HG02852 (cell line): ENCODE results near the gene TGIF1.
"Not testable (repeated sequence)": the region's sequence is repeated elsewhere in the genome, so short reads cannot be mapped to it uniquely, and the experiment has no call there.

Experiments
- ATAC-seq: cut with Tn5 transposase; IDR thresholded peaks from one replicate; pipeline ENCODE4 v1.9.1; 2021; ENCODE audit warnings: mild to moderate bottlenecking, moderate library complexity; ENCODE audit not compliant: unreplicated experiment

Gene TGIF1

GRCh38 chr18:3455090-3455635, 5.2 kb downstream of the TGIF1 start:
- ATAC-seq = no peak

GRCh38 chr18:3455907-3456685, 6.1 kb downstream of the TGIF1 start:
- no peak for ATAC-seq

DNA sequence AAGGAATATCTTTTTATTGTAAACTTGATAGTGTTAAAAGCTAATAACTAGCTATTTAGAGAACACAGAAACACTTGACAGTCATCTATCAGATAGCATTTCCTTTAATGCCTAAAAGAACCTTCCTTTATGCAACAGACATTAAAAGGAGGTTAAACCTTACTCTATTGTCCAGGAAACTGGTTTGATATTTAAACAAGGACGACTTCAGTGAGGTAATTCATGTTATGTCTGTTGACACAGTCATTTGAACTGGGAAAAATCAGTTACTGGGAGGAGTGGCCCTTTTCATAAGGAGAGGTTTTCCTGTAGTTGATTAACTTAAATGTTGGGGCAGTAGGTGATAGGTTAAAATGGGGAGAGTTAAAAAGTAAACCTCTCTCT, 6.7 kb downstream of the TGIF1 start:
- ATAC-seq = no peak

DNA sequence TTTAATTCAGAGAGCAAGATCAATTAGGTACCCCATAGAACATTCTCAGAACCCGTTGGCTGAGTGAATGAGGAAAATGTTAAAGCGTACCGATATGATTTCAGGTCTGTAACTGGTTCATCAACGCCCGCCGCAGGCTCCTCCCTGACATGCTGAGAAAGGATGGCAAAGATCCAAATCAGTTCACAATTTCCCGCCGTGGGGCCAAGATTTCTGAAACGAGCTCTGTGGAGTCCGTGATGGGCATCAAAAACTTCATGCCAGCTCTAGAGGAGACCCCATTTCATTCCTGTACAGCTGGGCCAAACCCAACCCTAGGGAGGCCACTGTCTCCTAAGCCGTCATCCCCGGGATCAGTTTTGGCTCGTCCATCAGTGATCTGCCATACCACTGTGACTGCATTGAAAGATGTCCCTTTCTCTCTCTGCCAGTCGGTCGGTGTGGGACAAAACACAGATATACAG, 7.3 kb downstream of the TGIF1 start:
- no peak for ATAC-seq

GRCh38 chr18:3458378-3458777, 8.4 kb downstream of the TGIF1 start:
- no peak for ATAC-seq

DNA sequence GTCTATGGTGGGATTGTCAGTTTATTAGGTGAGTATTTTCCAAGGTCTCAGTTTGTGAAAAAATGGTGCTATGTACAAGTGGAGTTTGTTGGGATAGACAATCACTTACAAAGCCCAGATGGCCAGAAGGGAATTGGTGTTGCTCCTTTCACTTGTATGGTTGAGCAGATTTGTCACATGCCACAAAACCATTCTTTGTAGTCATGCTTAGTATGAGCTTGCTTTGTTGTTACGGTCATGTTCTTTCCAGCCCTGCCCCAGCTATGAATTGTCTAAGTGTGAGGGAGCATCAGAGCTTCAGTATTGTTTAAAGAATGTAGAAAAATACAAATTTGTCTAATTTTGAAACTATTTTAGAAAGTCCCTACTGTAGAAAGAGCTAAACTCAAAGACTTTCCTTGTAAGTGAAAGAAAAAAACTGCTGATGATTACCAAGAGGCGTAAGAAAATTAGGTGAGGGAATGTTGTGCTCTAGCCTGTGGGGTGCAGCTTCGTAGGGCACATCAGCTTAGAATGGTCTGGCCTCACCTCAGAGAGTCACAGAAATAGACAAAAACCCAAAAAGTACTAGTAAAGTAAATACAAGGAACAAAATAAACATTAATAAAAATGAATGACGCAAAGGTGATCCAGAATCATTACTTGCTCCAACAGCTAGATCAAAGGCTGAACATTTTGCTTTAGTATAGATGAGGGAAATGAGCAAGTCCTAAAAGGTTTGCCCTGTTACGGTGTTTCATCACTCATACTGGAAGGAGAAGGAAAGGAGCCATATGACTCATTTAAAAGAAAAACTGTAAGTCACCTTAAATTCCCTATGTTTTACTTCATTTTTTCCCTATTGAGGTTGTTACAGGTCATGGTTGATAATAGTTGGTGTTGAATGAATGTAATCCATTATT, 9.2 kb downstream of the TGIF1 start:
- ATAC-seq = peak; percentile 50

- ATAC-seq = no peak
Measured at GRCh38 chr18:3460823-3461398, 10.9 kb downstream of the TGIF1 start.

GRCh38 chr18:3461704-3462103, 11.7 kb downstream of the TGIF1 start:
- ATAC-seq = no peak

GRCh38 chr18:3463051-3463450, 13.1 kb downstream of the TGIF1 start:
- no peak for ATAC-seq

DNA sequence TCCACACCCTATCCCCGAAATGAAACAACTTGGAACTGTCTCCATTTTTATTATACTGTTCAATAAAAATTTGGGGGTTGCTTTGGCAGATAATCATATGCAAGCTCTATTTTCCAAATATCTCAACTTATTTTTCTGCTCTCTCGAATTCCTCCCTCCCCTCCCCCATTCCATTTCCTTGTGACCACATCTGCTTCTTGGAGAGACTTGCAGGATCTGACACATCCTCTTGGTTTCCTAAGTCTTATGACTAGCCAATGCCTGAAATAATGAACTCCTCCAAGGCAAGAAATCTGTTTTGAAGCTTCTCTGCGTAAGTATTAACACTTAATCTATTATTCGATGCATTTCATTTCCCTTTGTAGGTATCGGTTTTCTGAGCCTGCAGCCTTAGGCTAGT, 16.1 kb downstream of the TGIF1 start:
- no peak for ATAC-seq

DNA sequence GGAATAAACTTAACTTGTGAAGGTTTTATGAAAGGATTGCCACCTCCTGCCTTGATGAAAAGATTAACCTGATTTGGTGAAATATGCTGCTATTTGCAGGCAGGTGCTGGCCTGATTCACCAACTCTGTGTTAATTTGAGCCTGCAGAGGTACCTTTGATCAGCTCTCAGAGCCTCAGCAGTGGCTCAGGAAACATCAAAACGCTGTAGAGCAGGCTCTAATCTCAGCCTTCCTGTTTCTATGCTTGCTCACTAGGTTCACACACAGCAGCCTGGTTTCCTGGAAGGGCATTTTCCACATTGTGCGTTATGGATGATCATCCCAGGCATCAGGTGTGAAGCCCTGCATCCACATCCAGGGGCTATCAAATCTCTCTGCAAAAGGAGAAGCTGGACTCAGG, 16.9 kb downstream of the TGIF1 start:
- ATAC-seq = no peak

DNA sequence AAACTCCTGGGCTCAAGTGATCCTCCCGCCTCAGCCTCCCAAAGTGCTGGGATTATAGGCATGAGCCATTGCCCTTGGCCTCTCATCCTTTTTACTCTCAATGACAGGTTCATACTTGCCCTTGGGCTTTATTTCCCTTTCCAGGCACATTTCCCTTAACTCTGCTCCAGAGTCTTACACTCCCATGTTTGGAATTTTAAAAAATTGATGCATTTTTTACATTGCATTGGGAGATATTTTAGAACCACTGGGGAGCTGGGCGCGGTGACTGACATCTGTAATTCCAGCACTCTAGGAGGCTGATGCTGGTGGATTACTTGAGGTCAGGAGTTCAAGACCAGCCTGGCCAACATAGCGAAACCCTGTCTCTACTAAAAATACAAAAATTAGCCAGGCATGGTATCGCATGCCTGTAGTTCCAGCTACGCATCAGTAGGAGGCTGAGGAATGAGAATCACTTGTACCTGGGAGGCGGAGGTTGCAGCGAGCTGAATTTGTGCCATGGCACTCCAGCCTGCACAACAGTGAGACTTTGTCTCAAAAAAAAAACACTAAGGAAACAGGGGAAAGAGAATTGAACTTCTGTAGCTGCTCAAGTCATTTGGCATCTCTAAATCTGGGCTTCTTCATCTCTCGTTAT, 18.2 kb downstream of the TGIF1 start:
- ATAC-seq = no peak

- no peak for ATAC-seq
Measured at GRCh38 chr18:3468833-3469232, 18.9 kb downstream of the TGIF1 start.

- no peak for ATAC-seq
Measured at GRCh38 chr18:3471141-3471648, 21.2 kb downstream of the TGIF1 start.

GRCh38 chr18:3472121-3472520, 22.1 kb downstream of the TGIF1 start:
- not testable (repeated sequence) for ATAC-seq

DNA sequence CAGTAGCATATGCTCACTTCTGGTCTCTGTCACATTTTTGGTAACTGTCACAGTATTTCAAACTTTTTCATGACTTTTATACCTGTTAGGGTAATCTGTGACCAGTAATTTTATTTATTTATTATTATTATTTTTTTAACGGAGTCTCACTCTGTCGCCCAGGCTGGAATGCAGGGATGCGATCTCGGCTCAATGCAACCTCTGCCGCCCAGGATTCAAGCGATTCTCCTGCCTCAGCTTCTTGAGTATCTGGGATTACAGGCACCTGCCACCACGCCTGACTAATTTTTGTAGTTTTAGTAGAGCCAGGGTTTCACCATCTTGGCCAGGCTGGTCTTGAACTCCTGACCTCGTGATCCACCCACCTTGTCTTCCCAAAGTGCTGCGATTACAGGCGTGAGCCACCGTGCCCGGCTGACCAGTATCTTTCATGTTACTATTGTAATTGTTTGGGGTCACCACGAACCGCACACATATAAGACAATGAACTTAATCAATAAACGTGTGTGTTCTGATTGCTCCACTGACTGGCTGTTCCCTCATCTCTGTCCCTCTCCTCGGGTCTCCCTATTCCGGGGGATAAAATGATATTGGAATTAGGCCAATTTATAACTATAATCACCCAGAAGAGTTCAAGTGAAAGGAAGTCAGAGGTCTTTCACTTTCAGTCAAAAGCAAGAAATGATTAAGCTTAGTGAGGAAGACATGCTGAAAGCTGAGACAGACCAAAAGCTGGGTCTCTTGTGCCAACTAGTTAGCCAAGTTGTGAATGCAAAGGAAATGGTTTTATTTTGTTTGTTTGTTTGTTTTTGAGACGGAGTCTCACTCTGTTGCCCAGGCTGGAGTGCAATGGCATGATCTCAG, 22.9 kb downstream of the TGIF1 start:
- ATAC-seq = peak; percentile 61

GRCh38 chr18:3478262-3478978, 28.4 kb downstream of the TGIF1 start:
- ATAC-seq = no peak

DNA sequence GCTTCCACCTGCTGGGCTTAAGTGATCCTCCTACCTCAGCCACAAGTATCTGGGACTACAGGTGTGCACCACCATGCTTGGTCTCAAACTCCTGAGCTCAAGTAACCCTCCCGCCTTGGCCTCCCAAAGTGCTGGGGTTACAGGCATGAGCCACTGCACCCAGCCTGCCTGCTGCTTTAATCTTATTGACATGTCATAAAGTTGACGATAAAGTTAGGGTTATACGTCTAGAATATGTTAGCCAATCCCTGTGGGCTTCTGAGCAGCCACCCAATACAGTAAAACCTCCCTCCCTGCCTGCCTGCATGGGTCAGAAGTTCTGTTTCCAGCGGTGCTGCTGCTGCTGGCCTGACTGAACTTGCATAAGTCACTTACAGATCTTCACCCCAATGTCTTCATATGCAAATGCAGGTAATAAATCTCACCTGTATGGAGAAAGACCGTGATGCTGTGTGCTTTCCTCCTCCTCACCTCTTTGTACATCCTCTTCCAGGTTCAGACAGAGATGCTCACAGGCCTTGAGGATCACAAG, 30.1 kb downstream of the TGIF1 start:
- ATAC-seq = no peak
